HepG2 (cell line): ENCODE results near the gene IER5L. TPM values are rescaled to one million over a fixed set of nuclear protein-coding genes. Genes with fewer than 3 reads are reported as not detected.

Experiments
- ATAC-seq: fragments of 200-7000 bp; cut with Tn5 transposase; 3 replicates; pipeline ENCODE4 v1.9.1; 2020; ENCODE audit warnings: mild to moderate bottlenecking, moderate library complexity
- BruUV-seq: library from RNA; stranded (reverse); fragments of 400-500 nt; replicated peaks from 2 replicates; lab custom pipeline; 2021; lab: Mats Ljungman, UMichigan
- CTCF ChIA-PET: fragments of 300-600 bp; formaldehyde crosslinking; extraction: SDS; loops from one replicate; lab custom pipeline; 2021; ENCODE audit warnings: low total read pairs, inconsistent platforms, low intra/inter-chr PET ratio; lab: Yijun Ruan, JAX
- POLR2A ChIA-PET: fragments of 350-600 bp; sonication (Branson Sonifier 250); formaldehyde crosslinking; loops from one replicate; lab custom pipeline; 2020; ENCODE audit warnings: antibody characterized with exemption, inconsistent platforms; lab: Yijun Ruan, JAX
- DNase-seq: peaks from one replicate; pipeline ENCODE4 v3.0.0-alpha.2; 2015; ENCODE audit warnings: low spot score
- FAIRE-seq: peaks from 3 replicates; lab custom pipeline; 2011; peaks lifted over from hg19 to GRCh38; lab: Jason Lieb, UNC
- H2AFZ ChIP-seq: one replicate; pipeline ENCODE4 v1.6.1; 2011; ENCODE audit warnings: low read length, inconsistent platforms
- H3K27ac ChIP-seq: fragments of 300-600 bp; 3 replicates; pipeline ENCODE4 v1.8.0; 2011; ENCODE audit warnings: mixed run types, mild to moderate bottlenecking, mixed read lengths, low read length, inconsistent platforms; ENCODE audit not compliant: insufficient read depth; ENCODE audit errors: extremely low read length
- H3K27me3 ChIP-seq, 2 experiments: fragments of 200-600 bp in 1 of 2; 2 replicates in 1 of 2; 3 replicates in 1 of 2; pipeline versions ENCODE4 v1.6.0 to v1.8.0; 2011; ENCODE audit warnings: low read length in 2 of 2, mild to moderate bottlenecking in 2 of 2, moderate library complexity in 2 of 2, inconsistent platforms in 1 of 2; ENCODE audit not compliant: insufficient read depth in 2 of 2, control insufficient read depth in 1 of 2
- H3K36me3 ChIP-seq, 2 experiments: fragments of 200-600 bp in 1 of 2; replicated peaks in 1 of 2; 2 replicates in 1 of 2; 3 replicates in 1 of 2; pipeline versions ENCODE4 v1.5.1 to v1.8.0; 2011; ENCODE audit warnings: low read length in 2 of 2, inconsistent platforms in 1 of 2; ENCODE audit not compliant: insufficient read depth in 2 of 2, control insufficient read depth in 1 of 2
- H3K4me1 ChIP-seq: 2 replicates; pipeline ENCODE4 v1.5.1; 2012; ENCODE audit warnings: low read length, inconsistent platforms; ENCODE audit not compliant: insufficient read depth
- H3K4me2 ChIP-seq: 2 replicates; pipeline ENCODE4 v1.6.0; 2011; ENCODE audit warnings: low read depth, low read length, inconsistent platforms
- H3K4me3 ChIP-seq, 3 experiments: fragments of 200-600 bp in 1 of 3; sonication (generic), shearing (Covaris generic) in 1 of 3; replicated peaks in 1 of 3; 2 replicates each; pipeline ENCODE4 v1.5.1; 2011 to 2016; ENCODE audit warnings: low read length in 3 of 3, inconsistent platforms in 2 of 3, low read depth in 2 of 3, mild to moderate bottlenecking in 2 of 3, control low read depth in 1 of 3, mixed read lengths in 1 of 3; ENCODE audit not compliant: insufficient read depth in 1 of 3
- H3K79me2 ChIP-seq: one replicate; pipeline ENCODE4 v1.6.1; 2011; ENCODE audit warnings: low read length, inconsistent platforms; ENCODE audit not compliant: insufficient read depth
- H3K9ac ChIP-seq: 2 replicates; pipeline ENCODE4 v1.6.0; 2011; ENCODE audit warnings: mild to moderate bottlenecking, low read depth, low read length, inconsistent platforms; ENCODE audit not compliant: insufficient read depth
- H3K9me3 ChIP-seq: 2 replicates; pipeline ENCODE4 v1.5.1; 2012; ENCODE audit warnings: mild to moderate bottlenecking, low read length
- H4K20me1 ChIP-seq: 2 replicates; pipeline ENCODE4 v1.6.0; 2011; ENCODE audit warnings: inconsistent platforms, mild to moderate bottlenecking, low read length, moderate library complexity; ENCODE audit not compliant: insufficient read depth
- AHR ChIP-seq: IDR thresholded peaks from 2 replicates; pipeline ENCODE4 v1.6.1; 2018; ENCODE audit warnings: missing genetic modification reagents, missing compliant biosample characterization
- ATF3 ChIP-seq: sonication (generic); formaldehyde crosslinking; IDR thresholded peaks from 2 replicates; pipeline ENCODE4 v1.4.0; 2020; ENCODE audit warnings: missing genetic modification reagents
- CEBPB ChIP-seq: IDR thresholded peaks from 2 replicates; pipeline ENCODE4 v1.6.1; 2011; ENCODE audit warnings: low read depth, low read length, improper control_type of control experiment, borderline replicate concordance
- FOXK2 ChIP-seq: fragments of 450-650 bp; IDR thresholded peaks from 2 replicates; pipeline ENCODE4 v1.6.1; 2016
- FOXP4 ChIP-seq: sonication (generic); formaldehyde crosslinking; IDR thresholded peaks from 2 replicates; pipeline ENCODE4 v1.4.0; 2020; ENCODE audit warnings: missing genetic modification reagents
- KLF9 ChIP-seq: IDR thresholded peaks from 2 replicates; pipeline ENCODE4 v1.6.1; 2016; ENCODE audit warnings: low read depth
- NFYB ChIP-seq: sonication (generic); formaldehyde crosslinking; IDR thresholded peaks from 2 replicates; pipeline ENCODE4 v1.4.0; 2020; ENCODE audit warnings: missing genetic modification reagents
- NFYC ChIP-seq: IDR thresholded peaks from 2 replicates; pipeline ENCODE4 v1.6.1; 2016; ENCODE audit warnings: missing genetic modification reagents, missing compliant biosample characterization
- NR2F1 ChIP-seq, 2 experiments: fragments of 450-650 bp in 1 of 2; formaldehyde crosslinking in 1 of 2; IDR thresholded peaks; 2 replicates each; pipeline versions ENCODE4 v1.5.0 to v1.6.1; 2016 to 2020; ENCODE audit warnings: mild to moderate bottlenecking in 1 of 2, missing compliant biosample characterization in 1 of 2, missing genetic modification reagents in 1 of 2, moderate library complexity in 1 of 2
- POLR2AphosphoS5 ChIP-seq: IDR thresholded peaks from 2 replicates; pipeline ENCODE4 v1.6.1; 2012; ENCODE audit warnings: low read depth, low read length
- RAD21 ChIP-seq: fragments of 450-650 bp; formaldehyde crosslinking; IDR thresholded peaks from 2 replicates; pipeline ENCODE4 v1.5.0; 2020; ENCODE audit warnings: mild to moderate bottlenecking
- SAP130 ChIP-seq: IDR thresholded peaks from 2 replicates; pipeline ENCODE4 v1.6.1; 2016; ENCODE audit warnings: low read depth
- SCMH1 ChIP-seq: sonication (generic); formaldehyde crosslinking; IDR thresholded peaks from 2 replicates; pipeline ENCODE4 v1.9.0; 2021; ENCODE audit warnings: missing genetic modification reagents, mild to moderate bottlenecking, borderline replicate concordance
- ZNF549 ChIP-seq: sonication (generic); formaldehyde crosslinking; IDR thresholded peaks from 2 replicates; pipeline ENCODE4 v1.5.0; 2020; ENCODE audit warnings: missing genetic modification reagents
- ZNF710 ChIP-seq: sonication (generic); formaldehyde crosslinking; IDR thresholded peaks from 2 replicates; pipeline ENCODE4 v1.5.0; 2020; ENCODE audit warnings: mild to moderate bottlenecking, missing genetic modification reagents, borderline replicate concordance
- WGBS: methylation state at CpG from one replicate; pipeline ENCODE4 v1.1.6; 2017; ENCODE audit warnings: low lambda C conversion rate; 5-methylcytosine and 5-hydroxymethylcytosine counted together
- in situ Hi-C: cut with HindIII; loops from 2 replicates; pipeline ENCODE4 v1.10.0; 2017; ENCODE audit warnings: low pct_unique_long_range_greater_than_20kb; ENCODE audit not compliant: extremely low pct_ligation_motif_present
- intact Hi-C: fragments of 100-400 bp; cut with micrococcal nuclease; formaldehyde crosslinking; loops from one replicate; pipeline ENCODE4 v1.10.0; 2022; ENCODE audit not compliant: unreplicated experiment
- polyA plus RNA-seq, 8 experiments: library from polyadenylated mRNA; depleted of rRNA in 3 of 8; stranded (reverse) in 7 of 8; unstranded in 1 of 8; fragments of >200 nt; fragmentation: Illumina TruSeq in 4 of 8; extraction: Trizol in 4 of 8; gene quantifications; 2 replicates each; pipeline versions ENCODE4 v1.2.1 to v1.2.3, GENCODE V29; 2011 to 2016; ENCODE audit warnings: low read depth in 4 of 8, missing spikeins in 1 of 8, mixed read lengths in 1 of 8; ENCODE audit not compliant: insufficient read depth in 1 of 8
- total RNA-seq, 5 experiments: library from RNA; depleted of rRNA; stranded (reverse); fragments of >200 nt; fragmentation: Illumina TruSeq; extraction: Trizol; gene quantifications; 2 replicates each; pipeline ENCODE4 v1.2.3, GENCODE V29; 2016; ENCODE audit warnings: low read depth in 1 of 5

Gene IER5L
- total and polyA plus RNA-seq, 2 of the 13 experiments (the other 11 are each of a cell fraction or from before 2014, with no cell fraction given): 1.8 to 3.3 TPM

- DNase-seq (no peak), ATAC-seq (no peak), FAIRE-seq (no peak)
- no peaks in the 10 kb centered on the region for H3K36me3 ChIP-seq
- H3K4me1 ChIP-seq: peaks cover 69% of the 10 kb centered on the region
- CTCF ChIA-PET: no interaction called here
- no peaks in the 10 kb centered on the region for H3K79me2 ChIP-seq
- POLR2A ChIA-PET: interaction anchor here (1.1 to 2.0 kb wide), 3 partner anchors 10 to 23 kb away, joined by 3 to 12 read pairs (median 3); no protein-coding TSS in a partner anchor
- H3K9ac ChIP-seq: no peak overlapping the region
- BruUV-seq: no TSS peak
- H3K27ac ChIP-seq: no peak overlapping the region
- no peak for TF ChIP-seq SAP130 (CRISPR knock-in tag)
- peak; percentile 46; the same call in 1 of the 2 replicates for TF ChIP-seq NFYB (CRISPR knock-in tag)
- TF ChIP-seq POLR2AphosphoS5: no peak
- TF ChIP-seq SCMH1 (CRISPR knock-in tag): no peak
- TF ChIP-seq ATF3 (CRISPR knock-in tag): no peak
- no peak for TF ChIP-seq FOXK2
- no peak for TF ChIP-seq FOXP4 (CRISPR knock-in tag)
- no peak for TF ChIP-seq AHR (CRISPR knock-in tag)
- no peak for TF ChIP-seq NR2F1 (CRISPR knock-in tag; IDR thresholded peaks at IDR 0.05)
- TF ChIP-seq NFYC (CRISPR knock-in tag): peak; percentile 52; the same call in 1 of the 2 replicates
- peak; percentile 36; the same call in 1 of the 2 replicates for TF ChIP-seq CEBPB
- TF ChIP-seq ZNF710 (CRISPR knock-in tag): no peak
- no peak for TF ChIP-seq RAD21
- TF ChIP-seq KLF9 (CRISPR knock-in tag): no peak
- TF ChIP-seq ZNF549 (CRISPR knock-in tag): no peak
- intact Hi-C loops (no loop called here), in situ Hi-C loops (no loop called here)
- no peaks in the 10 kb centered on the region for H4K20me1 ChIP-seq
- H3K4me2 ChIP-seq: no peak overlapping the region
- H3K9me3 ChIP-seq: no peaks in the 10 kb centered on the region
- H3K4me3 ChIP-seq: no peak overlapping the region
- 76% methylated on average over 11 of the region's 11 CpGs for WGBS
- H2AFZ ChIP-seq: no peak overlapping the region
- H3K27me3 ChIP-seq: no peaks in the 10 kb centered on the region
These were observed 15.4 kb downstream of the IER5L start for GRCh38 chr9:129162497-129163197.
